Sigmoid colon (tissue), 4 donors: ENCODE results near the gene MTMR3.

Source experiments
- POLR2A ChIP-seq, 2 donors: fragments of 450-650 bp; IDR thresholded peaks; one replicate each; pipeline ENCODE4 v1.6.1; 2016; ENCODE audit warnings: antibody characterized with exemption in 2 of 2, mild to moderate bottlenecking in 2 of 2, moderate library complexity in 2 of 2
- POLR2AphosphoS5 ChIP-seq, 4 donors: sonication (generic); formaldehyde crosslinking; IDR thresholded peaks; one replicate each; pipeline ENCODE4 v1.6.1; 2017; ENCODE audit warnings: antibody characterized with exemption in 4 of 4
- TF ChIP-seq, protein P1 (sequence below), 4 experiments: fragments of 450-650 bp in 3 of 4; fragments of 200-600 bp in 1 of 4; IDR thresholded peaks; one replicate each; pipeline ENCODE4 v1.5.1; 2016 to 2019; ENCODE audit warnings: antibody characterized with exemption in 4 of 4, mild to moderate bottlenecking in 3 of 4, moderate library complexity in 2 of 4

DNA sequence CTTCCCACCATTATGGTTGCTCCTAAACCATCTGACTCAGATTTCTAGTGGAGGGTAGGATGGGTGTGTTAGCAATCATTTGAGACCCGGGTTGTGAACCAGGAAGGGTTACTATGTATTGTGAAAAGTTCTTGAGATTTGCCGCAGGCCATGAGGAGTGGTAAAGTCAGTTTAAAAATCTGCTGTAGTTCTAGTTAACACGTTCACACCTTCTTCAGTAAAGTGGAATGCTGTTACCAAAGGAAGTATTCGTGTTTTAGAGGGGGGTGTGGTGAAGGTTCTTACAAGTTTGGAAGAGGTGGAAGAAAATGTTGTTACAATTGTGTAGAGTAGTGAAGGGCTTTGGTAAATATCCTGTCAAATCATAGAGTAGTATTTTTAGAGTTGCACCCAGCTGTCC is 2.6 kb downstream of the MTMR3 start:
- TF ChIP-seq POLR2AphosphoS5 (IDR thresholded peaks at IDR 0.05) (no peak), POLR2A (IDR thresholded peaks at IDR 0.05) (no peak)
- TF ChIP-seq, protein P1, sequence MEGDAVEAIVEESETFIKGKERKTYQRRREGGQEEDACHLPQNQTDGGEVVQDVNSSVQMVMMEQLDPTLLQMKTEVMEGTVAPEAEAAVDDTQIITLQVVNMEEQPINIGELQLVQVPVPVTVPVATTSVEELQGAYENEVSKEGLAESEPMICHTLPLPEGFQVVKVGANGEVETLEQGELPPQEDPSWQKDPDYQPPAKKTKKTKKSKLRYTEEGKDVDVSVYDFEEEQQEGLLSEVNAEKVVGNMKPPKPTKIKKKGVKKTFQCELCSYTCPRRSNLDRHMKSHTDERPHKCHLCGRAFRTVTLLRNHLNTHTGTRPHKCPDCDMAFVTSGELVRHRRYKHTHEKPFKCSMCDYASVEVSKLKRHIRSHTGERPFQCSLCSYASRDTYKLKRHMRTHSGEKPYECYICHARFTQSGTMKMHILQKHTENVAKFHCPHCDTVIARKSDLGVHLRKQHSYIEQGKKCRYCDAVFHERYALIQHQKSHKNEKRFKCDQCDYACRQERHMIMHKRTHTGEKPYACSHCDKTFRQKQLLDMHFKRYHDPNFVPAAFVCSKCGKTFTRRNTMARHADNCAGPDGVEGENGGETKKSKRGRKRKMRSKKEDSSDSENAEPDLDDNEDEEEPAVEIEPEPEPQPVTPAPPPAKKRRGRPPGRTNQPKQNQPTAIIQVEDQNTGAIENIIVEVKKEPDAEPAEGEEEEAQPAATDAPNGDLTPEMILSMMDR (IDR thresholded peaks at IDR 0.05), result no peak
